Anterior cingulate cortex (tissue), 58 donors: ENCODE measurements around the gene MANF.

Experiments
- DNase-seq, 58 donors: peaks; one replicate each; lab custom pipeline; 2025; lab: John Stamatoyannopoulos, UW

Gene MANF

GRCh38 chr3:51422211-51422610, 37.1 kb downstream of the MANF start:
- no peak for DNase-seq

GRCh38 chr3:51426921-51427320, 41.8 kb downstream of the MANF start:
- DNase-seq: no peak

GRCh38 chr3:51429138-51429537, 44.0 kb downstream of the MANF start:
- no peak for DNase-seq

GRCh38 chr3:51434110-51434509, 49.0 kb downstream of the MANF start:
- no peak for DNase-seq

GRCh38 chr3:51434746-51435327, 49.7 kb downstream of the MANF start:
- DNase-seq: peak in 4 of 58 donors; percentile 0 to 27 (median 8)

GRCh38 chr3:51436998-51437639, 52.0 kb downstream of the MANF start:
- DNase-seq: no peak
